Kidney tubule cell (primary cell): ENCODE results near the gene SETDB1.

Source experiments
- DNase-seq: peaks from one replicate; pipeline ENCODE4 v3.0.0-alpha.2; 2018; ENCODE audit warnings: low spot score

The SETDB1 gene

GRCh38 chr1:151005729-151006319 is 79.7 kb downstream of the SETDB1 start:
- no peak for DNase-seq

- peak; percentile 90 for DNase-seq
These were observed 80.3 kb downstream of the SETDB1 start, which contains the start of gene MINDY1 for GRCh38 chr1:151006327-151007052. Gene MINDY1, minus strand, starts transcription at chr1:151006902. Its CDS starts 4,285 bp downstream, at chr1:151002617.

- no peak for DNase-seq
These were observed 81.7 kb downstream of the SETDB1 start for GRCh38 chr1:151007853-151008243.

GRCh38 chr1:151008244-151009205 is 82.4 kb downstream of the SETDB1 start, which contains the start of gene PRUNE1:
Gene PRUNE1, plus strand, starts transcription at chr1:151008449. Its CDS starts 184 bp downstream, at chr1:151008633.
- peak; percentile 98 for DNase-seq

- peak; percentile 72 for DNase-seq
These were observed 83.0 kb downstream of the SETDB1 start for GRCh38 chr1:151009206-151009587.

- DNase-seq = no peak
These were observed 83.6 kb downstream of the SETDB1 start for GRCh38 chr1:151009674-151010345.

GRCh38 chr1:151010346-151010726 is 84.2 kb downstream of the SETDB1 start:
- no peak for DNase-seq

- no peak for DNase-seq
These were observed 85.1 kb downstream of the SETDB1 start for GRCh38 chr1:151011154-151011850.

GRCh38 chr1:151012684-151013471 is 86.7 kb downstream of the SETDB1 start:
- DNase-seq = no peak

- no peak for DNase-seq
These were observed 87.4 kb downstream of the SETDB1 start for GRCh38 chr1:151013518-151013917.
